ENCODE measurements around the gene ZBTB8B.
"Not testable (repeated sequence)": the region's sequence is repeated elsewhere in the genome, so short reads cannot be mapped to it uniquely, and the experiment has no call there.

The ZBTB8B gene

GRCh38 chr1:32470991-32471694 is 6.3 kb downstream of the ZBTB8B start:
- DNase-seq = no peak

- DNase-seq = no peak
These were observed 7.0 kb downstream of the ZBTB8B start for GRCh38 chr1:32471695-32472362.

- DNase-seq = not testable (repeated sequence)
These were observed 8.1 kb downstream of the ZBTB8B start for GRCh38 chr1:32472966-32473365.

GRCh38 chr1:32474954-32475353 is 10.1 kb downstream of the ZBTB8B start:
- DNase-seq = no peak

GRCh38 chr1:32480003-32480402 is 15.1 kb downstream of the ZBTB8B start:
- no peak for DNase-seq

GRCh38 chr1:32480761-32481160 is 15.9 kb downstream of the ZBTB8B start:
- DNase-seq = no peak

GRCh38 chr1:32481788-32482187 is 16.9 kb downstream of the ZBTB8B start:
- DNase-seq = not testable (repeated sequence)

- DNase-seq = no peak
These were observed 20.8 kb downstream of the ZBTB8B start for GRCh38 chr1:32485554-32486255.

- no peak for DNase-seq
These were observed 21.7 kb downstream of the ZBTB8B start for GRCh38 chr1:32486463-32487113.

- DNase-seq = no peak
These were observed 22.3 kb downstream of the ZBTB8B start for GRCh38 chr1:32487182-32487581.

GRCh38 chr1:32489774-32490454 is 25.0 kb downstream of the ZBTB8B start:
- DNase-seq = no peak

- no peak for DNase-seq
These were observed 26.5 kb downstream of the ZBTB8B start for GRCh38 chr1:32491386-32491785.

- DNase-seq = no peak
These were observed 29.3 kb downstream of the ZBTB8B start for GRCh38 chr1:32494196-32494595.

- no peak for DNase-seq
These were observed 30.0 kb downstream of the ZBTB8B start for GRCh38 chr1:32494711-32495337.

- no peak for DNase-seq
These were observed 31.3 kb downstream of the ZBTB8B start for GRCh38 chr1:32496127-32496526.

- DNase-seq = no peak
These were observed 33.9 kb downstream of the ZBTB8B start for GRCh38 chr1:32498751-32499150.

GRCh38 chr1:32500387-32501209 is 35.7 kb downstream of the ZBTB8B start:
- DNase-seq = peak; percentile 69

GRCh38 chr1:32501865-32502264 is 37.0 kb downstream of the ZBTB8B start:
- no peak for DNase-seq

- no peak for DNase-seq
These were observed 38.3 kb downstream of the ZBTB8B start for GRCh38 chr1:32503153-32503552.

- DNase-seq = no peak
These were observed 42.1 kb downstream of the ZBTB8B start for GRCh38 chr1:32507021-32507420.

GRCh38 chr1:32508761-32509160 is 43.9 kb downstream of the ZBTB8B start:
- DNase-seq = no peak
